Activated naive CD4-positive, alpha-beta T cell treated with anti-CD3 and anti-CD28 coated beads, Interleukin-2, amount 50 U/mL, for 72 hours (primary cell): ENCODE data around the gene GRK5. TPM values are rescaled to one million over a fixed set of nuclear protein-coding genes. Genes with fewer than 3 reads are reported as not detected.

Experiments used
- ATAC-seq, 2 donors: fragments of 150-1000 bp; cut with Tn5 transposase; 2 replicates each; pipeline ENCODE4 v1.10.0; 2021; ENCODE audit warnings: mild to moderate bottlenecking in 2 of 2, moderate library complexity in 2 of 2
- DNase-seq, 2 donors: peaks; one replicate each; pipeline ENCODE4 v3.0.0; 2021 to 2022; ENCODE audit warnings: low spot score in 2 of 2
- H3K27ac Mint-ChIP-seq, 2 donors: one replicate each; pipeline ENCODE4 v1.8.0; 2022; ENCODE audit warnings: mild to moderate bottlenecking in 2 of 2, mixed read lengths in 2 of 2
- H3K36me3 Mint-ChIP-seq, 2 donors: one replicate each; pipeline ENCODE4 v1.8.0; 2022; ENCODE audit warnings: mixed read lengths in 2 of 2
- H3K9me3 Mint-ChIP-seq, 2 donors: one replicate each; pipeline ENCODE4 v1.8.0; 2022; ENCODE audit warnings: mixed read lengths in 2 of 2
- total RNA-seq, 2 donors: library from RNA; stranded (reverse); gene quantifications; one replicate each; pipeline ENCODE4 v1.2.3, GENCODE V29; 2022

Gene GRK5
- total RNA-seq, 2 donors from 2014 or later, result 21.2 to 34.5 TPM

- no peak for ATAC-seq
- H3K9me3 Mint-ChIP-seq, result no peaks in the 10 kb centered on the region
- H3K27ac Mint-ChIP-seq, result peak overlapping the region in 1 of 2 donors; percentile 66
- peaks cover 0 to 34% of the 10 kb centered on the region in 2 donors for H3K36me3 Mint-ChIP-seq
- no peak for DNase-seq
Measured at GRCh38 chr10:119384127-119384526, 176.8 kb downstream of the GRK5 start.

GRCh38 chr10:119386666-119387065 lies 179.3 kb downstream of the GRK5 start:
- DNase-seq, result no peak
- ATAC-seq, result no peak
- no peaks in the 10 kb centered on the region for H3K9me3 Mint-ChIP-seq
- H3K27ac Mint-ChIP-seq, result peak overlapping the region in 1 of 2 donors; percentile 32
- H3K36me3 Mint-ChIP-seq, result peaks cover 0 to 25% of the 10 kb centered on the region in 2 donors

GRCh38 chr10:119388849-119389345 lies 181.5 kb downstream of the GRK5 start:
- Mint-ChIP-seq H3K36me3 (peaks cover 0 to 25% of the 10 kb centered on the region in 2 donors), H3K9me3 (peaks cover 0 to 4% of the 10 kb centered on the region in 2 donors), H3K27ac (no peak overlapping the region)
- DNase-seq (no peak), ATAC-seq (no peak)

- H3K9me3 Mint-ChIP-seq, result peaks cover 0 to 6% of the 10 kb centered on the region in 2 donors
- H3K36me3 Mint-ChIP-seq, result peaks cover 0 to 3% of the 10 kb centered on the region in 2 donors
- DNase-seq (no peak), ATAC-seq (no peak)
- H3K27ac Mint-ChIP-seq, result no peak overlapping the region
Measured at GRCh38 chr10:119391440-119392251, 184.3 kb downstream of the GRK5 start.

GRCh38 chr10:119393019-119393418 lies 185.6 kb downstream of the GRK5 start:
- peak overlapping the region in 1 of 2 donors; percentile 44 for H3K27ac Mint-ChIP-seq
- ATAC-seq (peak in 1 of 2 donors; percentile 7), DNase-seq (no peak)
- no peaks in the 10 kb centered on the region for H3K36me3 Mint-ChIP-seq
- peaks cover 0 to 6% of the 10 kb centered on the region in 2 donors for H3K9me3 Mint-ChIP-seq

- H3K9me3 Mint-ChIP-seq, result peaks cover 0 to 6% of the 10 kb centered on the region in 2 donors
- no peaks in the 10 kb centered on the region for H3K36me3 Mint-ChIP-seq
- DNase-seq (no peak), ATAC-seq (peak; percentile 29 to 44)
- H3K27ac Mint-ChIP-seq, result peak overlapping the region in 1 of 2 donors; percentile 36
Measured at GRCh38 chr10:119393421-119393820, 186.1 kb downstream of the GRK5 start.

- no peak for DNase-seq
- ATAC-seq, result no peak
- Mint-ChIP-seq H3K36me3 (no peaks in the 10 kb centered on the region), H3K27ac (peak overlapping the region in 1 of 2 donors; percentile 36), H3K9me3 (peaks cover 0 to 6% of the 10 kb centered on the region in 2 donors)
Measured at GRCh38 chr10:119393845-119394244, 186.5 kb downstream of the GRK5 start.

- no peak for ATAC-seq
- no peak for DNase-seq
- H3K9me3 Mint-ChIP-seq, result peaks cover 0 to 6% of the 10 kb centered on the region in 2 donors
- no peak overlapping the region for H3K27ac Mint-ChIP-seq
- H3K36me3 Mint-ChIP-seq, result no peaks in the 10 kb centered on the region
Measured at GRCh38 chr10:119394657-119395279, 187.4 kb downstream of the GRK5 start.

GRCh38 chr10:119395280-119396007 lies 188.1 kb downstream of the GRK5 start:
- ATAC-seq (no peak), DNase-seq (no peak)
- peaks cover 0 to 6% of the 10 kb centered on the region in 2 donors for H3K9me3 Mint-ChIP-seq
- no peak overlapping the region for H3K27ac Mint-ChIP-seq
- no peaks in the 10 kb centered on the region for H3K36me3 Mint-ChIP-seq

GRCh38 chr10:119396008-119396708 lies 188.8 kb downstream of the GRK5 start:
- DNase-seq (no peak), ATAC-seq (no peak)
- Mint-ChIP-seq H3K9me3 (peaks cover 0 to 6% of the 10 kb centered on the region in 2 donors), H3K27ac (no peak overlapping the region), H3K36me3 (no peaks in the 10 kb centered on the region)

GRCh38 chr10:119396709-119397071 lies 189.3 kb downstream of the GRK5 start:
- no peak for DNase-seq
- peaks cover 0 to 6% of the 10 kb centered on the region in 2 donors for H3K9me3 Mint-ChIP-seq
- H3K36me3 Mint-ChIP-seq, result no peaks in the 10 kb centered on the region
- peak overlapping the region in 1 of 2 donors; percentile 20 for H3K27ac Mint-ChIP-seq
- no peak for ATAC-seq

- no peak for DNase-seq
- peak overlapping the region in 1 of 2 donors; percentile 45 for H3K27ac Mint-ChIP-seq
Measured at GRCh38 chr10:119397416-119397815, 190.0 kb downstream of the GRK5 start.

GRCh38 chr10:119398996-119399395 lies 191.6 kb downstream of the GRK5 start:
- H3K27ac Mint-ChIP-seq, result peak overlapping the region in 1 of 2 donors; percentile 44
- no peaks in the 10 kb centered on the region for H3K36me3 Mint-ChIP-seq
- peaks cover 0 to 1% of the 10 kb centered on the region in 2 donors for H3K9me3 Mint-ChIP-seq
- no peak for DNase-seq
- ATAC-seq, result no peak

More at GRCh38 chr10:119397416-119397815, 190.0 kb downstream of the GRK5 start:
- no peak for ATAC-seq
- Mint-ChIP-seq H3K9me3 (peaks cover 0 to 6% of the 10 kb centered on the region in 2 donors), H3K36me3 (no peaks in the 10 kb centered on the region)

- Mint-ChIP-seq H3K9me3 (no peaks in the 10 kb centered on the region), H3K27ac (peak overlapping the region in 1 of 2 donors; percentile 70), H3K36me3 (no peaks in the 10 kb centered on the region)
- DNase-seq, result no peak
- ATAC-seq, result no peak
Measured at GRCh38 chr10:119399466-119399865, 192.1 kb downstream of the GRK5 start.

- DNase-seq (no peak), ATAC-seq (peak in 1 of 2 donors; percentile 31)
- Mint-ChIP-seq H3K9me3 (no peaks in the 10 kb centered on the region), H3K27ac (peak overlapping the region in 1 of 2 donors; percentile 36), H3K36me3 (no peaks in the 10 kb centered on the region)
Measured at GRCh38 chr10:119401671-119402395, 194.5 kb downstream of the GRK5 start.

- no peak for ATAC-seq
- DNase-seq, result no peak
- H3K9me3 Mint-ChIP-seq, result no peaks in the 10 kb centered on the region
- no peak overlapping the region for H3K27ac Mint-ChIP-seq
- no peaks in the 10 kb centered on the region for H3K36me3 Mint-ChIP-seq
Measured at GRCh38 chr10:119403921-119404320, 196.6 kb downstream of the GRK5 start.
